GM21619 (cell line): ENCODE measurements around the gene HACD2.
A peak's percentile ranks its signal among the peaks of the same experiment; 100 is the strongest.

ENCODE experiments used
- ATAC-seq: cut with Tn5 transposase; IDR thresholded peaks from one replicate; pipeline ENCODE4 v1.9.1; 2021; ENCODE audit not compliant: unreplicated experiment

Gene HACD2

DNA sequence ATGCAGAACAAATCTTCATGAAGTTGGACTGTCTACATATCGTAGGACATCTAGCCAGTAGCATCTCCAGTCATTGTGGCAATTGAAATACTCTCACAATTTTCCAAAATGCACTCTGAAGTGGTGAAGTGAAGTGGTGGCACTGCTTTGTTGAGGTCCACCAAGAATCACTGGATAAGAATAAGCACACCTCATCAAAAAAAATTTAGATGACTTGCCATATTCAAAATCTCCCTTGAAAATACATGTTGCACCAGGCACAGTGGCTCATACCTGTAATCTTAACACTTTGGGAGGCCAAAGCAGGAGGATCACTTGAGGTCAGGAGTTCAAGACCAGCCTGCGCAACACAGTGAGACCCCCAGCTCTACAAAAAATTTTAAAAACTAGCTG lies 12.9 kb downstream of the HACD2 start:
- no peak for ATAC-seq

DNA sequence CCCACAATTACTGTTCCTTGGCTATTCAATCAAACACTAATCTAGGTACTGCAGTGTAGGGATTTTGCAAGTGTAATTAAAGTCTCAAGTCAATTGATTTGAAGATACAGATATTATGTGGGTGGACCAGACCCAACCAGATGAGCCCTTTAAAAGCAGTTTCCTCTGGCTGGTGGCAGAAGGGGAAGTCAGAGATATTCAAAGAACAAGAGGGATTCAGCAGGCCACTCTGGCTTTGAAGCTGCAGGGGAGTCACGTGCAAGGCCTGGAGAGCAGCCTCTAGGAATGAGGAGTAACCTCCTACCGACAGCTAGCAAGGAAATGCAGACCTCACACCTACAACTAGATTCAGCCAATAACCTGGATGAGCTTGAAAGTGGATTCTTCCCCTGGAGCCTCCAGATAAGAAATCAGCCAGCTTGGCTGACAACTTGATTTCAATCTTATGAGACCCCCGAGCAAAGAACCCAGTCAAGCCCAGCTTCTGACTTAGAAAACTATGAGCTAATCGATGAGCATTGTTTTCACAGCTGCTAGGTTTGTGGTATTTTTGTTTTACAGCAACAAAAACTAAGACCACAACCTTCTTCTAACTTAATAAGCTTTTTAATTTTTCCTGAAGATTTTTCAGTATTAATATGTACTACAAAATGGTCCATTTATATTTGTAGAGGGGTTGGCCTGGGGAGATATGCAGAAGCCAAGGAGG lies 13.4 kb downstream of the HACD2 start:
- ATAC-seq = no peak

DNA sequence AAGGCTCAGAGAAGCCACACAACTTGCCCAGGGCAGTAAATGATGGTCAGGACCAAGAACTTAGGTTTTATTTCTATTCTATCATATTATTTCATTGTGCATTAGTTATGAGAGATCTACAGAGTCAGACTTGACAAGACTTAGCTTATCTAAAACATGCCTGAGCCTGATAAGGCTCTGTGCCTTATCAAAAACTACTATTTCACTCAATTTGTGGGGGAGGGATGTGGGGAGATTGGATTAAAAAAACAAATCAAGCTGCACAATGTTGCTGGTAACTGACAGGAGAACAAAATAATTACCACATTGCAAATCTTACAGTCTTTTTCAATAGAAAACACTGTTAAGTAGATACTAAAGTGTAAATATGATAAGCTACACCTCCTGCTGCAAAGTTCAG lies 16.0 kb downstream of the HACD2 start:
- ATAC-seq = no peak

DNA sequence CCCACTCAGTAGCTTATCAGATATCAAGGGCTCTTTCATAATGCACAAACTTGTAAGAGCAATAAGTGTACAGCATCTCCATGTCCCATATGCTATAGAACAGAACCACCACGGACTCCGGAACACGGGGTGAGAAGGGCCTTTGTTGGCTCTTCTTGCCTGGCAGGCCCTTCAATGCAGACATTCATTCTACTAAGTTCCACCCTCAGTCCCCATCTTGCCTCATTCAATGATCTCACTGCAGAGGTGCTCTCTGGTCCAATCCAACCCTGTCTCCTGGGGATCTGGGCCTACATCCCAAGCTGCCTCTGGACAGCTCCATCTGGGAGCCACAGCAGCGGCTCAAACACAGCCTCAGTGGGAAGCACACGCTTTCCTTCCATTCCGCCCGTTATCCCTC lies 16.8 kb downstream of the HACD2 start:
- no peak for ATAC-seq

DNA sequence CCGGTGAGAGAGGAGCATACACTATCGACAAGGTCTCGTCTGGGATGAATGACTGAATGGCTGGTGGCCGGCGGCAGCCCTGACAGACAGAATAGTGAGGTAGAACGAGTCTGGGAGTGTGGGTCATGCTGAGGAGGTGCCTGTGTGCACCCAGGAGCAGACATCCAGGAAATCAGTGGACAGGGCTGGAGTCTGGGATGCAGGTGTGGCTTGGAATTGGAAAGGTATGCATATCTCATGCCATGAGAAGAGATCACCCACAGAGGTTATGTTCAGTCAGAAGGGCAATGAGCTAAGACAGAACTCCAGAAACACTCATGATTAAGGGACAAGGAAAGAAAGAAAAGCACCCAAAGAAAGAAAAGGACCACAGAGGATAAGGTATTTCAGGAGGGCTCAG lies 20.8 kb downstream of the HACD2 start:
- no peak for ATAC-seq

DNA sequence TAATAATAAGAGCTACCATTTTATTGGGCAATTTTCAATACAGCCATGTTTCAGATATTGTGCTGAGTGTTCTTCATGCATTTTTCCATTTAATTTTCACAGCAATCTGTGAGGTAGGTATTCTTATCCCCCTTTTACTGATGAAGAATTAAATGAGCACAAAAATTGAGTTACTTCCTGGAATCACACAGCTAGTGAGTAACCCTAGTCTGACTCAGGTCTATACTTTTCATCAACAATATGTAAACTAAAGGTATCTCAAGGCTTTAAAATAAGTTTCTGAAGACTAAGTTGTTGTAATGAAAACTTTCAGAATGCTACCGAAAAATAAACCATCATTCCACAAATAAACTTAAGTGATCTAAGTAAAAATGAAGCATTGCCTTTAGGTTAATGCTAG lies 22.3 kb downstream of the HACD2 start:
- no peak for ATAC-seq

DNA sequence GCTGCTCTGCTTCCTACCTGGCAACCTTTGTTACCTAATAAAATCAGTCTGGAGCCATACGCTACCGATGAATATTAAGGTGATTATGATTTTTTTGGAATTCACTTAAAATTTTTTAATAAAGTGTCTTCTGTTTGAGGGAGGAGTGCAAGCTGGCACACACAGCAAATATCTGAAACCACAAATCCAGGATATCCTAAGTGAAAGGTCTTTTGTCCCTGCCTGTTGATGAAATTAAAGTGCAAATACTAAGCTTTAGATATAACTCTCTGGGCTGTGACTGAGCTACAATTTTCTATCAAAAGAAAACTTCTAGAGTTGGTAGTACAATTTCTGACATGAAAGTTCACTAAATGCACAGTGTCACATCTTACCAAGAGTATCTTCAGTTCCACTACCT lies 23.7 kb downstream of the HACD2 start:
- ATAC-seq = no peak

DNA sequence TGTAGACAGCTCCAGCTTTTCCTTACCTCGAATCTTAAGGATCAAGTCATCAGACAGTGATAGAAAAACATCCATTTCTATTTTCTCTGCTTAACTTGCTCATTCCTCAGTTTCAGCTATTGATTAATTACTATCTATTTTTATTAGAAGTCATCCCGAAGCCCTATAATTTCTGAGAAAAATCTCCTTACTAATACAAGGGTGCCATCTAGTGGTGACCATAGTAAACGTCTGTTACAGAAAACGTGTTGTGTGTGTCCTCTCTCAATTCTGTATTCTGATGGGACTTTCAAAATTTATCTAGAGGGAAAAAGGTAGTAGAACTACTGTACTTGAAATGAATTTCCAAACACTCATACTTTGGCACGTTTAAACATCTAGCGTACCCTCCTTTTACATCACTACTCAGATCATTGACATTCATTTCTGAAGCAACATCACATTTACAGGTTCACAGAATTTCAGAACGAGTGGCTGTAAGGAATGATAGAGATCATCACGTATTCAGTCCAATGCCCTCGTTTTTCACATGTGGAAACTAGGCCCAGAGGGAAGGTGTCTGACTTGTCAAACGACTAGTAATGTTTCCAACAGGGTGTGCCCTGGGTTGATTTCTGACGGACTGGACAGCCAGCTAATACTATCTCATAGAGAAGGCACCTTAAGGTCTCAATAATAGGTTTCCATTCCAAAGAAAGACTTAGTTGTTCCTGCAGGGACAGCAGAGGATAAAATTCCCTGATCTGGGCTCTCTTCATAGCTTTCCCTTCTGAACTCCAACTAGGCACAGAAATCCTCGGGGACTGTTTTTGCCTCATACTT lies 25.6 kb downstream of the HACD2 start:
- no peak for ATAC-seq

DNA sequence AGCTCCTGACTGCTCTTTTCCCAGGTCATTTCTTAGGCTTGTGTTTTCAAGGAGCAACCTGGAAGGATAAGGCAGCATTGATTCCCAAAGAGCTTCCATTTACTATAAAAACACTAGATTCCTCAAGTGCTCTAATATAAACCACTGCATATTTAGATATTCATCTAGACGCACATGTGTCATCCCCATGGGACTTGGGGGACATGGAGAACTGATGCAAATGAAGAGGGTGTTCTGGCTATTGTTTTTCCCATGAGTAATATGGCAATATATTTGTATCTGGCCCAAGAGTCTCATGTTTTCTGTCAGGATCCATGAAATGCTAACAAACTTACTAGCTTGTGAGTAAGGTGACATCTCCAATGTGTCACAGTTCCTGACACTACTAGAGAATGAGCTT lies 31.3 kb downstream of the HACD2 start:
- ATAC-seq = no peak

DNA sequence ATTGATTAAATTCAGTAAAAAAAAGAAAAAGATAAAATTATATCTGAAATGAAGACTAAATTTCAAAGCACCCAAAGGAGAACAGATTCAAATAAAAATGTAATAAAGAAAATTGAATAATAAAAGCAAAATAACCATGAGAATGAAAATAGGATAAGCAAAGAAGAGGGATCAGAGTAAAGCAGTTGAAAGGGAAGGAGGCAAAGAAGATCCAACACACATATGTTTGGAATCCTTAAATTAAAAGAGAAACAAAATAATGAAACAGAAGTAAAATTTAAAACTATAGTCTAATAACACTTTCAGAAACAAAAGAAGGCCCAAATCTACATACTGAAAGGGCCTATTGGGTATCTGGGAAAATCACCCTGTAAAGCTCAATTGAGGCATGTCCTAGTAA lies 32.1 kb downstream of the HACD2 start:
- no peak for ATAC-seq

DNA sequence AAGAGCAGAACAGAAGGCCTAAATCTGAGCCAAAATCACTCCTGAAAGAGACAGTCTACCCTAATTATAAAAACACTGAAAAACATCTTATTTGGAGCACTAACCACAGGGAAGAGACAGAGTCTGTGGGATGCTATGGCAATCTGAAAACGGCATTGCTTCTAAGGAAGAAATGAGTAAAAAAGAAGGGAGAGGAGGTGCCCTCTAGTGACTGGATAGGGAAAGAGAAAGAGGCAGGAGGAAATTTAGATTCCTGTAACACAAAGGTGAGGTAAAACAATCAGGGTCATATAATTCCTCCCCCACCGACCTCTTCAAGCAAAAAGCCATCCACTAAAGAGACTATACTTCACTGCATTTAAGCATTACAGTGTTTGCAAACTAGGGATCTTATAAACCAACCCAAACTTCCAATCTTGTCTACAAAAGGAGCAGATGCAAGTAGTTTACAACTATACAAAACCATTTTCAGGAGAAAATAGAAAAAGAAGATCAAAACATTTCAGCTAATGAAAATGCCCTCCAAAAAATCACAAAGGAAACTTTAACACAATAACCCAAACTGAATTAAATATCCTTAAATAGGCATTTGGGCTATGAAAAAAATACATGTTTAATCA lies 32.6 kb downstream of the HACD2 start:
- ATAC-seq = no peak

DNA sequence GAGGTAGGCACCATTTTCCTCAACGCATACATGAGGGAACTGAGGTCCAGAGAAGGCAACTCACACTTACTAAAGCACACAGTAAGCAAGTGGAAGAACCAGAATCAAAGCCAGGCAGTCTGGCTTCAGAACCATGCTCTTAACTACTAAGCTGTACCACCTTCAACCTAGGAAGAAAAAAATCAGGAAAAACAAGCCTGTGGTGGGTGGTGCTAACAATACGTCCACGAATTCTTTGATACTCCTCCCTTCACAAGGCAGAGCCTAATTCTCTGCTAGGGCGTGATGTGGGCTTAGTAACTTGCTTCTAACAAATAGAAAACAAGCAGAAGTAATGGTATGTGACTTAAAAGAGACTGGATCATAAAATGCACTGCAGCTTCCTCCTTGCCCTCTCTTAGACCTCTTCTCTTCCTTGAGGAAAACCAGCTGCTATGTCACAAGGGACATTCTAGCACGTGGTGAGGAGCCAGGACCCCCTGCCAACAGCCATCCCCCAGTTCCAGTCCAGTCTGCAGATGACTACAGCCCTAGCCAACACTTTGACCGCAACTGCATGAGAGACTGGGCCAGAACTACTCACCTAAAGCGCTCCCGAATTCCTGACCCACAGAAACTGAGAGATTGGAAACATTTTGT lies 36.9 kb downstream of the HACD2 start:
- ATAC-seq = no peak

DNA sequence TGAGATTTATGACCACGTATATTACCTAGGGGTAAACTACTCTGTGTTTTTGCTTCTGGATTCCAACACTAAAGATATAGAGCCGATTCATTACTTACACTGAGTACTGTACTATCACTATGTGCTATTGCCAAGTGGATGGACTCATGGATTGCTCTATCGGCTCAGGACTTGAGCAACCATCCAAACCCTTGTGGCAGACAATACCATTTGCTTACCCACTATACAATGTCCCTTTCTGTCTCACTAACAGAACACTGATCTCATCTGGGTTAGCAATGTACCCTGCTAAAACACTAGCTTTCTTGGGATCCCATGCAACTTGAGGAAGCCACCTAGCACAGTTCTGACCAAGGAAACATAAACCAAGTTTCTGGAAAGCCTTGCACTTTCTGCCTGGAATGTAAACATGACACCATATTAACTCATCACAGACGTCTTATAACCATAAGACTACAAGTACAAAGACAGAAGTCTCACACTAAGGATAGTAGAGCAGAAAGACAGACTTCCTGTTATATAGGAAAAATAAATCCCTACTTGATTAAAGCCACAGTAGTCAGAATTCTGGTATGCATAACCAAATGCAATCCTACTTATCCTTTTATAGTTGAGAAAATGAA lies 38.6 kb downstream of the HACD2 start:
- ATAC-seq = no peak

DNA sequence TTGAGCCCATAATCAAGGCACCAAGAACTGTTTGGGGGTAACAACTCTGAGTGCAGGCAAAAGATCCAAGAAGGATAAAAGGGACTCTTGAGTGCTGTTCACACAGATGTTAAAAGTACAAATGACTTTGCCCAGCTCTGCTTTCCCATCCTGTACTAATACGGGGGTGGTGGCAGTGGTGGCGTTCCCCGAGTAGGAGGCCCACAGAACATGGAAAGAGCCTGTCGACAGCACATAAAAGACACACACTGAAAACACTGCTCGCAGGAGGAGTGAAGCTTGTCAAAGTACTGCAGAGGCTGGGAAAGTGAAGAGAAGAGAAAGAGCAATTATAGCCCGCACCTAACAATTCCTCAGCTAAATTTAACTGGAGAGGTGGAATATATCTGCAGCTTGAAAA lies 40.9 kb downstream of the HACD2 start:
- no peak for ATAC-seq

DNA sequence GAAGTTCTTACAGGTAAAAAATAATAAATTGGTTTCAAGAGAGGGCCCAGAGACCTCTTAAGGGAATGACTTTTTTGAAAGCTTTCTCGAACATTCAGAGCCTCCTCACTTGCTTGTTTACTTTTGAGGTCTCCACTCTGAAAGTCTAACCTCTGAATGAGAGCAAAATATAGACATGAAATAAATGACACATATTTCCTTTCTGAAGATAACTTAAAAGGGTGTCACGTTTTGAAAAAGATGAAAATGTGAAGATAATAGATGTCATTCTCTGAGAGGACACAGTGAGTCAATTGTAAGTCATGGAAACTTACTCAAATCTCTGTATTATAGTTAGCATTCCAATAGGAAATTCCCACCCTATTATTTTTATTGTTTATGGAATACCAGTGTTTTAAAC lies 44.6 kb downstream of the HACD2 start:
- ATAC-seq = no peak

DNA sequence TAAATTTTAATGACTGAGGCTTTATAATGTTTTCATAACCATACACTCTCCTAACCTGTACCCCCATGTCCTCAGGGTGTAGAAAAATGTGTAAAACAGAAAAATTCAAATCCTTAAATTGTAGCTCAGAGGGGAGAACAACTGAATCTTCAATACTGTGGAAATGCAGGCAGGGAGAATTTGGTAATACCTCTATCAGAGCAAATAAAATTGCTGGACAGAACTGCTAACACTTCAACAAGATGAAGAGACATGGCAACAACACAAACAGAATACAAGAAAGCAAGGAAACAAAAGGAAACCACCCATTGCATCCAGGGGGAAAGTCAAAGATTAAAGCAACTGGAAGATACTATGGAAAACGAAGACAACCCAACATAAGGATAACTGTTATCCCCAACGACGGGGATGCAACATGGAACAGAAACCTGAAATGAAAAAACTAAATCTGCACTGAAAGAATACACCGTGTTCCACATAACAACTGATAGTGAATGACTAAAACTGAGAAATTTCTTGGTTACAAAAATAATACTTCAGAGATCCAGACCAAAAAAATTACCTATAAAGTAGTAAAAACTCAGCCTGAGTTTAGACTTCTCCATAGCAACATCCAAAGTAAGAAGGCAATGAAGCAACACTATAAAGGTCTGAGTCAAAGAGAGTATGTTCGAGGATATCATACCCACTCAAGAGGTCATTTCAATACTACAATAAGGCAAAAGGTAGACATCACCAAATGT lies 48.5 kb downstream of the HACD2 start:
- peak; percentile 73 for ATAC-seq

DNA sequence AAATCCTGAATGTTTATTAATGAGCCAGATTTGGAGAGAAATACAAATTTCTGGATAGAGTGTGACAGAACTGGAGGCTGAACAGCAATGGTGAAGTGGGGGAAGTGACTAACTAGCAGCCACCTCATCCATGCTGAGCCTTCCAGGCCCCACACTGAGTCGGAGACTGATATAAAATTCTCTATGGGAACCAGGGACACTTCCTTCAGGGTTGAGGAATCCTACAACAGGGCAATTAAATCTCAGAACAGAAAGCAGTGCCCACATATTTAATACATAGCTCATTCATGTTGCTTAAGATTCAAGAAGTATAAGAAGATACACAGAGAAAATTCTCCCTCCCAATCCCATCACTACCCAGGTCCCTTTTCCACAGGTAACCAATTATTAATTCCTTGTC lies 49.3 kb downstream of the HACD2 start:
- ATAC-seq = no peak

DNA sequence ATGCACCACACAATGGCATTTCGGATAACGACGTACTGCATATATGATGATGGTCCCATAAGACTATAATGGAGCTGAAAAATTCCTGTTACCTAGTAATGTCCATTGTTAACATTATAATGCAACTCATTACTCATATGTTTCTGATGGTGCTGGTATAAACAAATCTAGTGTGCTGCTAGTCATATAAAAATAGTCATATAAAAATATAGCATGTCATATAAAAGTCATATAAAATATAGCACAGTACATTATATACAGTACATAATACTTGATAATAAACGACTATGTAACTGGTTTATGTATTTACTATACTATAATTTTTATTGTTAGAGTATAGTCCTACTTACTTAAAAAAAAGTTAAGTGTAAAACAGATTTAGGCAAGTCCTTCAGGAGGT lies 50.6 kb downstream of the HACD2 start:
- ATAC-seq = no peak

DNA sequence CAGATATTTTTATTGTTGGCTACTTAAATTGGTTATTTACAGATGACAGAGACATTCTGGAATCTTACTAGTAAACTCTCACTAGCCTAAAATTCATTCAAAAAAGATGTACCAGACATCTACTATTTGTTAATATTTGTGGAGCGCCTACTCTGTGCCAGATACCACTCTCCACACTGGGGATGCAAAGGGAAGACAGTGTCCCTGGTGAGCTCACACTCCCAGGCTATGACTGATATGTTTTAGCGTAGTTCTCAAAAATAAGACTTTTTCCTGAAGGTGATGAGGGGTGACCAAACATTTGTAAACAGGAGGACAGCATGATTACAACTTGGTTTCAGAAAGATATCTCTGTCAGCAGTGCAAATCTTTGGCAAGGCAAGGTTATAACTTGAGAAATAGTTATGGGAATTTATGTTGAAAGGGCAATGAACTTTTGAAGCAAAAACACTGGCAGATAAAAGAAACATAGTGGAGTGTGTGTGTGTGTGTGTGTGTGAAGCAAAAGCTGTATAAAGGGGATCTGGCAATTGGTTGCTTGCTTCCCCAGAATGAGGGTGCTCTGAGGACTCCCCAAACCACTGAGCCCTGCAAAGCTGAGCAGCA lies 51.2 kb downstream of the HACD2 start:
- ATAC-seq = no peak

DNA sequence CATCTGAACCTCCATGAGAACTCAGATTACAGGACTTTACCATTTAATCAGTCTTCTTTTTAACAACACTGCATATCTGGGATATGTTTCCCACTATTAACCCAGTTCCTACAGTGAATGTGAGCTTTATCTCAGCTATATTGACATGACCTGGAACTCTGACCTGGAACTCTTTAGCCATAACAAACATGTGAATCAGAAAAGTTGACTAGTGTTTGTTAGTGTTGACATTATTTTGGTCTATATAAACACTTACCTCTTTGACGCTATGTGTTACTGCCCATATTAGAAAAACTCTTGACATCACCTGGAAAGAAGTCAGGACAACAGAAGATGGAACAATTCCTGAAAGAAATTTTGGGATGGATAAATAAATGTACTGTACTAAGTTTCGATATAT lies 56.7 kb downstream of the HACD2 start:
- no peak for ATAC-seq
